ENCODE measurements around the gene STYX.

Gene STYX, protein sequence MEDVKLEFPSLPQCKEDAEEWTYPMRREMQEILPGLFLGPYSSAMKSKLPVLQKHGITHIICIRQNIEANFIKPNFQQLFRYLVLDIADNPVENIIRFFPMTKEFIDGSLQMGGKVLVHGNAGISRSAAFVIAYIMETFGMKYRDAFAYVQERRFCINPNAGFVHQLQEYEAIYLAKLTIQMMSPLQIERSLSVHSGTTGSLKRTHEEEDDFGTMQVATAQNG

DNA sequence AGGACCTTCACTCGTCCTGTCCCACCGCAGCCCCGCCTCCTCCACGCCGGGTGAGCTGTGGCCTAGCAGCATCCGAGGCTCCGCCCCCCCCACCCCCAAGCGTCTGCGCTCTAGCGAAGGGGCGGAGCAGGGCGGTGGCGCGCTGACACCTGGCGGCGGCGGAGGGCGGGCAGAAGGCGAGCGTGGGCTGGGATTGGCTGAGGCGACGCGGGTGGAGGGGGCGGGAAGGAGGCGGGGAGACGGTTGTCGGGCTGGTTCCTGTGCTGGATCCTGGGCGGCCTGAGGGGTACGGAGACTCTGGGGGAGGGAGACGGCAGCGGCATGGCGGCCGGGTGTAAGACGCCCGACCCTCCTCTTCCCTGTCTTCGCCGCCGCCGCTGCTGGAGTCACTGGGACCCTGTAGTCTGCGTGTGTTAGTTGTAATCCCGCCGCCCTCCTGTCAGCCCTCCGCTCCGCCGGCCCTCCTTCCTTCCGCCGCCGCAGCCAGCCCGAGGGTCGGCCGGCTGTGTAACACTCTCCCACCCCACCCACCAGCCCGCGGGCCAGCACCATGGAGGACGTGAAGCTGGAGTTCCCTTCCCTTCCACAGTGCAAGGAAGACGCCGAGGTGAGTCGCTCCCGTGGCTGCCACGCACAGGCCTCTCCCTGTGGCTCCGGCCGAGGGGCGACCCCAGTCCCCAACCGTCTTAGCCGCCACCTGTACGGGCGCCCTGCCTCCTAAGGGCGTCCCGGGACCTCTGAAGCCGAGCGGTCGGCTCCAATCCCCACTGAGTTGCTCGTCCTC lies at the start of gene STYX:
Gene STYX, plus strand, starts transcription at position 242 of the 784 bp plus-strand sequence. Its CDS starts 309 bp downstream, at position 551.
- peak; percentile 92 for DNase-seq (ENCODE audit: low read depth)

DNA sequence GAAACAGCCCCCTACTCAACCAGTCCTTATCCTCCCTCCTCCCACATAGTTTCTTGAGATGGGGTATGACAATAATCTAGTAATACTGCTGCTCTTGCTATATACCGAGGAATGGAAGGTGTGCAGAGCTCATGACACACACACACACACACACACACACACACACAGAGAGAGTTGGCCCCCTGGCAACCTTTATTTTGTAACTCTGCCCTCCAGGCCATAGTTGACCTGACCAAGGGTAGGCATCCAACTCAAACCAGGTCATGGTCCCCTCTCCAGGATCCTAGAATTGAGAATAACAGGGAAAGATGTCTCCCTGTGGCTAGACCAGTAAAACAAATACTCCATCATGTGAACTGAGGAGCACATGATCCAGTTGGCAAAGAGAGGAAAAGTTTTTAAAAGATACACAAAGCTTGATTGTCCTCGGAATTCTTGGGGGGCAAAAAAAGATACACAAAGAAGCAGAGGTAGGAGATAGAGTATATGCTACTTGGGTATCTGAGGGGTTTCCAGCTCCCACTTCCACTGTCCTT lies 45.9 kb upstream of the STYX start:
- no peak for DNase-seq (ENCODE audit: low read depth)

DNA sequence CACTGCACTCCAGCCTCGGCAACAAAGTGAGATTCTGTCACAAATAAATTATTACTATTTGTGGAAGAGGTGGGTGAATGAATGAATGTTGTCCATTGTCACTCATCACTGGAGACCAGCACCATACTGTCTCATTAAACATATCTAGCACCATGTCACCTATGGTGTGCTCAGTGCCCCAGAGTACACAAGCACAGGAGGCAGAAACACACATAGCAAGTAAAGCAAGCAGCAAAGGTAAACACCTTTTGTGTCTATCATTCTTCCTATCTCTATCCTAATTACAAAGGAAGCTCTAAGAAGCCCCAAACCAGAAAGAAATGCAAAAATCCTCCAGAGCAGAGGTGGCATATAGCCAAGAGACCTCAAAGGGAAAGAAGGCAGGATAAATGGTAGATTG lies 43.8 kb upstream of the STYX start:
- DNase-seq (ENCODE audit: low read depth): no peak

DNA sequence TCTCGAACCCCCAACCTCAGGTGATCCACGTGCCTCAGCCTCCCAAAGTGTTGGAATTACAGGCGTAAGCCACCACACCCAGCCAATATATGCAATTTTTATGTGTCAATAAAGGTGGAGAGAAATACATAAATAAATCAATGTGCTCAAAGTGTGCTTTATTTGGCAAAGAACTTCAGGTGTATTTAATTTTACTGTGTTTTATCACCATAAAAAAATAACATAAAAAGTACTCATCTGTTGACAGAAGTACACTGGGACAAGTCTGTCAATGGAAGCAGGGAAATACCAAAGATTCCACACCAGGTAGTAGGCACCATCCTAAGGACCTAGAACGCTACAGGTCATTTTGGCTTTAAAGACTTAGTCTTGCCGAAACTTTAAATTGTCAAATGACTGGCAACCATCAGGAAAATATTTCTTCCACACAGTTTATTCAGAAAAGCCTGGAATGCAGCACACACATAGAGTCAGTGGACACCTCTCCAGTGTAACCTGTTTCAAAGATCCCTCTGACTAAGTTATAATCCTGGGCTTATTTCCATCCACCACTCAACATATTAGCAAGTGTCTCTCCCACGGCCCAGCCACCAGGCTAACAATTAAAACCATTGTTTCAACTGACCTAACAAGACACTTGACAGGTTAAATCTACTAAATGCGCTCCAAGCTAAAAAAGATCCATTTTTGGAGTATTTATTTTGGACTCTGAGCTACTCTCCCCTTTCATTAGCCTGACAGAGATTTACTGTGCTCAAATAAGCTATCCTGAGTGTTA lies 38.8 kb upstream of the STYX start:
- no peak for DNase-seq (ENCODE audit: low read depth)

DNA sequence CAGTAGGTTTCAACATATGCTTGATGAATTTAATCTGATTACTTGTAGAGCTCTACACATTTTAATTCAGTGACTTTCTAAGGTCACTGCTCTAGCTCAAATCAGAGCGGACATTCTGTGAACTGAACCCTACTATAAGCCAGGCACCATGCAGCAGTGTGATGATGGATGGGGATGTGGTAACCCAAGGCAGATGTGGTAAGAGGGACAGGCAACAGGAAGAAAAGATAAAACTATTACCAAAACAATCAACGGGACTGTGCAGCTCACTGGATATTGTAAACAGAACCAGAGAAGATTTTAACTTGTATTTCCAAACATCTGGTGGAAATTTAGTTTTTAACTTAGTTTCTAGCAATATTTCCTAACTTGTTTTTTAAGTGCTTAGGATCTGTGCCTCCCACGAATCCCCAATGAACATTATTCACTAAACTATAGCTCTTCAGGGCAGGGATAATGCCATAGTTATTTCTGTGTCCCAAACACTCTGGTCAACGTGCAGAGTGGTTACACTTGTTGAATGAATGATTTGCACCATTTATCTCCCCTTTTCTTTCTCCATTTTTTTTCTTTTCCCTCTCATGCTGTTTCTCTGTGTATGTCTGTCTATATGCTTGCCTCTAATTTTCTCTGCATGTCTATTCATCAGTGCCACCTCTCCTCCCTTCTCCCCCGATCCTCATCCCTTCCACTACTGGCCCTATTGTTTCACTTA lies 37.6 kb upstream of the STYX start:
- no peak for DNase-seq (ENCODE audit: low read depth)

DNA sequence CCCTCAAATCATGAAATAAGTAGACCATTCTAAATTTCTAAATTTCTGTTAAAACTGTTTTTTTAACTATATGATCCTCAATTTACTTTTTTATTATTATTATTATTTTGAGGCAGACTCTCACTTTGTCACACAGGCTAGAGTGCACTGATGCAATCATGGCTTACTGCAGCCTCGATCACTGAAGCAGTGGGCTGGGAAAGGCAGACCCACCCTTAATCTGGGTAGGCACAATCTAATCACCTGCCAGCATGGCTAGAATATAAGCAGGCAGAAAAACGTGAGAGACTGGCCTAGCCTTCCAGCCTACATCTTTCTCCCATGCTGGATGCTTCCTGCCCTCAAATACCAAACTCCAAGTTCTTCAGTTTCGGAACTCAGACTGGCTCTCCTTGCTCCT lies 36.9 kb upstream of the STYX start:
- no peak for DNase-seq (ENCODE audit: low read depth)

DNA sequence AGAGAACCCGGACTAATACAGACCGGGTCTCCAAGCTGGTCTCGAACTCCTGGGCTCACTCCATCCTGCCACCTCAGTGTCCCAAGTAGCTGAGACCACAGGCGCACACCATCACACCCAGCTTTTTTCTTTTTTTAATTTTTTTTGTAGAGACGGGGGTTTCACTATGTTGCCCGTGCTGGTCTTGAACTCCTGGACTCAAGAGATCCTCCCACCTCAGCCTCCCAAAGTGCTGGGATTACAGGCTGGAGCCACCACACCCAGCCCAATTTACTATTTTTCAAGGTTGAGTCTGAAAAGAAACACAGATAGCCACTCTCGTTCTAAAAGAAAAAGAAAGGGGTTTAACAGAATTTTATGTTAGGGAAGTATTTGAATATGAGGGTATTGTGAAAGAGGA lies 36.4 kb upstream of the STYX start:
- DNase-seq (ENCODE audit: low read depth): no peak

DNA sequence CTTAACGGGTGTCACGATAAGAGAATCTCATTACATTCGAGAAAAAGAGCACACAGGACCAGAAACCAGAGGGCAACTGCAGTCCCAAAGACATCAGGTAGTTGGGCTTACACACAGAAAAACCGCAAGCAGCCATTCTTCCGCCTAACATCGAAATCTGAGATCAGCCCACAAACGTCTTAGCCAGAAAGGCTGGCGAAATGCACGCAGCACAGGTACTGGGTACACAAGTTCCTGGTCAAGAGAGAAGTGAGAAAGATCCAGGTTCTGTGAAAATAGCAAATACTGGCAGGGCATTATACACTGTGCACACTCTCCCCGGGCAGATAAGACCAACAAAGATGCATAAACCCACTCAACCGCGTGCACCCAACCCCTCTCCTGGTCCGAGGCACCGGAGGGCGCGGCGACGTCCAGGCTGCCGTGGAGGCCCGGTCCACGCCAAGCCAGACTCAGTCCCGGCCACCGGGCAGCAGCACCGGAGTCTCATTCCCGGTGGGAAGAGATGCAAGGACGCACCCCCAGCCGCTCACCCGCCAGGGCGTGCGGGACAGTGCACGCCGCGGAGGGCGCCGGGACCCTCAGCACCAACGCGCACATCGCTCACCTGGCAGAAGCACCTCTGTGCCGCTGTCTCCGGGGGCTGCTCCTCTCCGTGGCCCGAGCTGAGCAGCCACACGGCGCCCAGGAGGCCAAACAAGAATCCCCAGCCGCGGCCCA lies 35.0 kb upstream of the STYX start:
- no peak for DNase-seq (ENCODE audit: low read depth)

DNA sequence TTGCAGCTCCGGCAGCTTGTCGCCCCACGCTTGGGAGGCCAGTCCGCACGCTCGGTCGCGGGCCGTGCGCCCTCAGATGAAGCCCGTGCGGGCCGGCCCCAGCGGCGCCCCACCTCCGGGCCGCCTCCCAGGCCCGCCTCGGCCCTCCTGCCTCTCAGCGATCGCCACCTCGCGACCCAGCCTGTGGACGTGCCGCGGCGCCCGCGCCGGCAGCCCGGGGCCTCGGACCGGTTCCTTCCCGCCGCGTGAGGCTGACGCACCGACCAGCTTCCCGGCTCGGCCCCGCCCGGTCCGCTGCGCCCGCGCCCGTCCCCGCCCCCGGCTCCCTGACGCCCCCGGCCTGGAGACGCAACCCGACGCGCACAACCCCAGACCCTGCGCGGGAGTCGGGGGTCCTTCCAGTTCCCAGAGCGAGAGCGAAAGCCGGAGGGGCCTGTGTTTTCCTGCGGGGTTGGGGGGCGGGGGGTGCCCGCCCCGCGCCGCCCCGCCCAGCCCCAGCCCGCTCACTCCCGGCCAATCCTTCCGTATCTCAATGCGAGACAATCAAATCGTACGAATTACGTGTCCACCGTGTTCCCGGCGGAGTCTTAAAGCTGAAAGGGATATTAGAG lies 34.4 kb upstream of the STYX start, which contains the start of gene ERO1A:
Gene ERO1A, minus strand, starts transcription at position 78 of the 611 bp plus-strand sequence. Its CDS starts 77 bp downstream, at position 1.
- DNase-seq (ENCODE audit: low read depth): peak; percentile 59

DNA sequence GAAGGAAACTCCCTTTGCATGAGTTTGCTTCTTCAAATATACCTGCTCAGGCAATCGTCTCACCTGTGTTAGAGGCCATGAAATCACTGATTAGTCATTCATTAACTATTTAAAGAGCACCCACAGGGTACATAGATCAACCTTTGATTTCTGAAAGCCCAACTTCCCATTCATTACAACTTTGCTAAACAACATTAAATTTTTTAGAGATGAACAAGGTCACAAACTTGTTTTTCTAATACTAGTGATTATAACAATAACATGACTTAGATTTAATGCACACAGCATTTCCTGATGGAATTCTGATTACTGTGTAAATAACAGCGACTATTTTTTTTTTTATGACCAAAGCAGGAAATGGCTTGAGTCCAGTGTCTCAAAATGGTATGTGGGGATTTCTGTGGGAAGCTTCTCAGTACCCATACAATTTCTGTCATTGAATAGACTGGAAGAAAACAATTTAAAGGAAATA lies 29.2 kb upstream of the STYX start:
- no peak for DNase-seq (ENCODE audit: low read depth)

DNA sequence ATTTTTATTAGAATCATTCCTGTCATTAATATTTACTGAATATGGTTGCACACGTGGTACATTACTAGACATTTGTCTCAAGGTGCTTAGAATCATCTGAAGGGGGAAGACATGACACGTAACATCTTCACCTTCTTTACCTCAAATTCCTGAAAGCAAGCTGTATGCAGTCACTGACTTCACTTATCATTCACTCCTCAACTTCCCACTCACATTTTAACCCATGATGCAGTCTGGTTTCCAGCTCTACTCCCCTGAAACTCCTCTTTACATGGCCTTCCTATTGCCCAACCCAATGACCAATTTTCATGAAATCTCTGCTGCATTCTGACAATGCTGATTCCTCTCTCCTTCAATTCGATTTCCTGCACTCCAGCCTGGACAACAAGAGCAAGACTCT lies 28.7 kb upstream of the STYX start:
- no peak for DNase-seq (ENCODE audit: low read depth)

DNA sequence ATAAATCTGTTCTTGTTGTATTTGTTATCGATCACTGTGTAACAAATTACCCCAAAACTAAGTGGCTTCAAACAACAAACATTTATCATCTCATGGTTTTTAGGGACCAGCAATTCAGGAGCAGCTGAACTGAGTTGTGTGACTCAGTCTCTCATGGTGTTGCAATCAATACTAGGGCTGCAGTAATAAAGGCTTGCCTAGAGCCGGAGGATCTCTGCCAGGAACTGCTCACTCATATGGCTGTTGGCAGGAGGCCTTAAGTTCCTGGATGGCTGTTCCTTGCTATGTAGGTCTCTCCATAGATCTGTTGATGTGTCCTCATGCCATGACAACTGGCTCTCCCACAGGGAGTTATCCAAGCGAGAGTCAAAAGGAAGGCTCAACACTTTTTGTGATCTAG lies 26.7 kb upstream of the STYX start:
- DNase-seq (ENCODE audit: low read depth): no peak

DNA sequence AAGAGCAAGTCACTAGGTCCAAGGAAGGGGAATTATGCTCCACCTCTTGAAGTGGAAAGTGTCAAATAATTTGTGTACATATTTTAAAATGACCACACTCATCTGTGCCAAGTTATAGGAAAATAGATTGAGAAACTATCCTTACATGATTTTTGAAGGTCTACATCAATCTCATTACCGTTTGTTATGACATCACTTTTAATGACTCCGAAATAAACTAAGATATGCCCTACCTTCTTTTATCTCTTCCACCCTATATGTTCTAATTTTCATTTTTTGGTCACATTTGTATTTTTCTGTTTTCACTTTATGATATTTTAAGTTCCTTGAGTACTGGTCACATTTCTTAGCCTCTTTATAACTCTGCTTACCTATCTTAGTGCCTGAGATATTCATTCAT lies 26.3 kb upstream of the STYX start:
- DNase-seq (ENCODE audit: low read depth): no peak

DNA sequence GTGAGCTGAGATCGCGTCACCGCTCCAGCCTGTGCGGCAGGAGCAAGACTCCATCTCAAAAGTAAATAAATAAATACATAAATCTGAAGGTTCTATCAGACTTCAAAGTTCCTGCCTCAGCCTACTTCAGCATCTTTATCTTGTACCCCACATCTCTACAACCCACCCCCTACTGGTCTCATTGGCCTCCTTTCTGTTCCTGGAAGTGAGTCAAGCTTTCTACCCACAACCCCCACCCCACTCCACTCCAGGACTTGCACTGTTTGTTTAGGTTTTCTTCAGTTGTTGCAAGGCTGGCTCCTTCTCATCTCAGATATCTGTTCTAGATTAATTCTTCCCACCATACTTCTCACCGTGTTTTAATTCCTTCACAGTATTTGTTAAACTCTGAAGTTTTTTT lies 23.7 kb upstream of the STYX start:
- DNase-seq (ENCODE audit: low read depth): no peak

DNA sequence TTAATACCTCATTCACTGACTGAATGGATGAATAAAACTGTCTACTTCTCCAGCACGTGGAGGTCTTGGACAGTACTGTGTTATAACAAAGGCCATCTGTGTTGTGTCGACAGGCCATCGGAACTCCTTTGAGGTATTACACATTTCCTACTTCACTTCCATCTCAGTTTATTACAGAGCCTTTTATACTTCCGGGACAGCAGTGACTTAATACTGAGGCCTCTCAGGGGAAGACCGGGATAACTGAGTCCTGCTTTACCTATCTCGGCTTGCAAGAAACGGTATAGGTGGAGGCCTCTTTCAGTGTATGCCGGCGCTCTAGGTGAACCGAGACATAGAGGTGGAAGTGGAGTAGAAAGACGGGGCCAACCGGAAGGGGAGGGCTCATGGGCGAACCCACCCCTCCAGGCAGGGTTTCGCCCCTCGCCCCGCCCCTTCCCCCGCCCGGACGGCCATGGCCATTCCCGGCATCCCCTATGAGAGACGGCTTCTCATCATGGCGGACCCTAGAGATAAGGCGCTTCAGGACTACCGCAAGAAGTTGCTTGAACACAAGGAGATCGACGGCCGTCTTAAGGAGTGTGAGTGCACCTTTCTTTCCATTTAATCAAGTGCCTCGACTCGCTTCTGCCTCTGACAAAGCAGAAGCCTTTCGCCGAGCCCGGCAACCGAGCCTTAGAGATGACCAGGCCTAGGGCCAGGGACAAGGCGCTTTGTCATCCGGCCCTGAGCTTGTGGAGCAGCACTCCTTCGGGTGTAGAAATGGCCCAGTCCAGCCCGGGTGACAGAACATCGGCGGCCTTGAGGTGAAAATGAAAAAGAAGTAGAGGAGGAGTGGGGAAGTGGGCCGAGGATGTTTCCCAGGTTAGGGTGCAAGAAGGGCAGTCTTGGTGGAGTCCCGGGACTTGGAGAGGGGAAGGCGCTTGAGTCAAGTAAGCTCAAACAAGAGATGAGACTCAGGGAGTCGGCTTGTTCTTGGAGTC lies 23.0 kb upstream of the STYX start, which contains the start of gene PSMC6:
Gene PSMC6, plus strand, starts transcription at position 477 of the 983 bp plus-strand sequence. Its CDS starts 20 bp downstream, at position 497.
- DNase-seq (ENCODE audit: low read depth): peak; percentile 71

DNA sequence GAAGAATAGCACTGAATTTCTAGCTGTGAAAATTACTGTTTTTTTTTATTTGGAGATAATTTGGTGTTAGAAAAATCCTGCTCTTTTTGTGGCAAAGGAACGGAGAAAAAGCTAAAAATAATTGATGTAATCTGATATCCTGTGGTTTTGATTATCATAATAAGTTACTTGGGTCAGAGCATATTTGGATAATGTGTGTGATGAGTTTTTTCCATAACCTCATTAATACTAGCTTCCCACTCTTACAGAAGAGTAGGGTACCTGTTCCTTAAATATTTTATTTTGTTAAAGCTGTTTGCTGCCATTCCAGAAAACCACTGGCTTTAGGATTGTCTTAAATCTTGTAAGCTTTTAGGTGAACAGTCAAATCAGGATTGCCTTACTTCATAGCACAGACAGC lies 18.3 kb upstream of the STYX start:
- DNase-seq (ENCODE audit: low read depth): no peak

DNA sequence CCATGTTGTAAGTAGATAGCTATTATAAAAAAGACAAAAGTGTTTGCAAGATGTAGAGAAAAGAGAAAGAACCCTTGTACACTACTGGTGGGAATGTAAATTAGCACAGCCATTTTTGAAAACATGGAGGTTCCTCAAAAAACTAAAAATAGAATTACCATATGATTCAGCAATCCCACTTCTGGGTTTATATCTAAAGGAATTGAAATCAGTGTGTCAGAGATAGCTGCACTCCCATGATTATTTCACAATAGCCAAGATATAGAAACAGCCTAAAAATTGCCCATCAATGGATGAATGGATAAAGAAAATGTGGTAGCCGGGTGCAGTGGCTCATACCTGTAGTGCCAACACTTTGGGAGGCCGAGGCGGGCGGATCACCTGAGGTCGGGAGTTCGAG lies 13.8 kb upstream of the STYX start:
- DNase-seq (ENCODE audit: low read depth): no peak

DNA sequence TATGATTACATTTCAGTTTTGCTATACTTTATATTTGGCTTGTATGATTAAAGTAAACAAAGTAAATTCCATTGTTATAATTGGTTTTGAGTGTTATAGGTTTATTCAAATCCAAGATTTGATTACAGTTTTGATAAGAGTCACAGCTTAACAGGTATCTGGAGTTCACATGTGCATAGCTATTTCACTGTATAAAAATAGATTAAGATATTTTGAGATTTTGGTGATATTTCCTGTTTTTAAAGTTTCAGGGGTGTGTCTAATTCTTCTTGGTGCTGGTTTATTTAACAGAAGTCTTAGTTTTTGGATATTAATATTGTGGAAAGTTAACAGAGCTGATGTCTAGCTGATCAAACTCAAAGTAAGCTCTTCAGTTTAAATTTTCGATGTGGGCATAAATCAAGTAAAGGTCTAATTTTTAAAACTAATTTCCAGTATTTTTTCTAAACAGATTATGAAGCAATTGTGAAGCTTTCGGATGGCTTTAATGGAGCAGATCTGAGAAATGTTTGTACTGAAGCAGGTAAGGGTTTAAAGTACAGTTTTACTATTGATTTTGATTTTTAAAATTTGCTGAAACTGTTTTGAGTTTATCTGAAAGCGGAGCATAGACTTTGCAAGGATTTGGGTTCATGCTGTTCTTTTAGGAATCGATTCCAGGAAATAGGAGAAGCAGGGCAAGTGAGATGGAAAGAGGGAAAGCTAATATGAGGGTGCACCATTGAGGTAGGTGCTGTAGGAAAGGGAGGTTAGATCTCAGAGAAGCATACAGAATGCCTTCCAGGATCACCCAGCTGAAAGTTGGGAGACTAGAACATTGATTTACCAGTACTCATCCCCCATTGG lies 6.2 kb upstream of the STYX start:
- no peak for DNase-seq (ENCODE audit: low read depth)

DNA sequence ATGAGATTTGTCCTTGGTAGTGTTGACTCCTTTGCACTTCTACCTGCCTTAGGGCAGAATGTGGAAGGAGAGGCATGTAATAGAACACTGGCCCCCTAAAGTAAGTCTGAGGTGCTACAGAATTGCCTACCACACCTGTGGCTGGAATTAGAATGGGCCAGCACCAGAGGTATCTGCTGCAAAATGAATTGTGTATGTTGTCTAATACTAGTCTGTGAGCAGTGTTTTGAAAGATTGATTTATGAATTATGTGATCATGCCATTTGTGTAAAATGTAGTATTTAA lies 5.7 kb upstream of the STYX start:
- no peak for DNase-seq (ENCODE audit: low read depth)
